Upper lobe of right lung (tissue), 1 donor: ENCODE data around the gene IQCH. TPM values are rescaled to one million over a fixed set of nuclear protein-coding genes. Genes with fewer than 3 reads are reported as not detected.

Source experiments
- ATAC-seq: fragments of 200-7000 bp; cut with Tn5 transposase; one replicate; pipeline ENCODE4 v1.9.1; 2020; ENCODE audit warnings: mild to moderate bottlenecking, moderate library complexity
- DNase-seq: peaks from one replicate; pipeline ENCODE4 v3.0.0-alpha.2; 2020
- H3K27ac ChIP-seq: fragments of 200-600 bp; one replicate; pipeline ENCODE4 v1.8.0; 2022
- H3K27me3 ChIP-seq: fragments of 200-600 bp; one replicate; pipeline ENCODE4 v1.8.0; 2022; ENCODE audit warnings: mild to moderate bottlenecking
- H3K36me3 ChIP-seq: fragments of 200-600 bp; one replicate; pipeline ENCODE4 v1.8.0; 2022
- H3K4me1 ChIP-seq: fragments of 200-600 bp; one replicate; pipeline ENCODE4 v1.8.0; 2022
- H3K4me3 ChIP-seq: fragments of 200-600 bp; one replicate; pipeline ENCODE4 v1.8.0; 2022; ENCODE audit warnings: mild to moderate bottlenecking
- H3K9me3 ChIP-seq: fragments of 200-600 bp; one replicate; pipeline ENCODE4 v1.8.0; 2022
- intact Hi-C: fragments of 100-400 bp; cut with DNase I; formaldehyde crosslinking; loops from one replicate; pipeline ENCODE4 v1.11.0; 2022
- total RNA-seq: library from RNA; stranded (reverse); fragmentation: NEBNext Ultra II Directional; extraction: Animal tissue kit (Norgen Biotek cat#: 25700); gene quantifications from one replicate; pipeline ENCODE4 v1.2.1, GENCODE V29; 2021
- TF ChIP-seq, protein P1 (sequence below): fragments of 200-600 bp; IDR thresholded peaks from one replicate; pipeline ENCODE4 v1.8.0; 2022; ENCODE audit warnings: antibody characterized with exemption
- donor health status: DM: no; HTN: yes; CAD: no; lungs with severe emphysema.

The IQCH gene
- total RNA-seq, 1 donor from 2014 or later, result 0.93 TPM

DNA sequence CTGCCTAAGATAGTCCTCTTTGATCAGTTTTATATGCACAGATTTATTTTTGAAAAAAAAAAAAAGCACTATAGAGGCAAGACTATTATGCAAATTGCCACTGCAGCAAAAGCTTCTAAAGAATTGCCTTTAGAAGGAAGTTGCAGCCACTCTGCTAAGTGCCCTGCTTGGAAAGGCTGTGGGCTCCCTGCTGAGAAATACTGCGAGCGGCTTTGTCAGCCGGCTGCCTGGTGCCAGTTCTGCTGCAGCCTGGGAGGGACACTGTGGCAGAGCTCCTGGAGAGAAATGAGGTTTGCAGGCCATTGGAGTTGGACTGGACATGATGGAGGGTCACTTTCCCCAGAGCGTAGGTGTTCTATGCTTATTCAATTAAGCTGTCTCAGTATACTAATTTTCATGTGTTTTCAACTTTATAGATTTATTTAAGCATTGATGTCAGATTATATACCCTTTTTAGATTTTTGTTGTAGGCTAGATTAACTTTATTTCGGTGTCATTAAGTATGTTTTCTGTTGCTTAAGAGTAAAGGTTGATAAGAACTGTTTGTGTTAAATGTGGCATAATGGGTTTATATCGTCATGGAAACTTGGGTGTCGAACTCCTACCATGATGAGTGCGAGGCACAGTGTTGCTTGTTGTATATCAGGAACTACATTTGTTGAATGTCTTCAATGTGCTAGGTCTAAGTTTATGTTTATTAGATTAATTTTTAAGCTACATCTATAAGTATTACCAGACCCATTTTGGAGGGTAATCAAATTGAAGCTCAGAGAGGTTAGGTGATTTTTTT lies 294.5 kb downstream of the IQCH start:
- Histone ChIP-seq H3K9me3 (no peaks in the 10 kb centered on the region), H3K27me3 (no peaks in the 10 kb centered on the region), H3K4me3 (no peak overlapping the region), H3K27ac (no peak overlapping the region), H3K36me3 (peaks cover 15% of the 10 kb centered on the region), H3K4me1 (peaks cover 5% of the 10 kb centered on the region)
- peak; percentile 65 for ATAC-seq
- DNase-seq, result no peak
- intact Hi-C loops, result no loop called here
- TF ChIP-seq, protein P1, sequence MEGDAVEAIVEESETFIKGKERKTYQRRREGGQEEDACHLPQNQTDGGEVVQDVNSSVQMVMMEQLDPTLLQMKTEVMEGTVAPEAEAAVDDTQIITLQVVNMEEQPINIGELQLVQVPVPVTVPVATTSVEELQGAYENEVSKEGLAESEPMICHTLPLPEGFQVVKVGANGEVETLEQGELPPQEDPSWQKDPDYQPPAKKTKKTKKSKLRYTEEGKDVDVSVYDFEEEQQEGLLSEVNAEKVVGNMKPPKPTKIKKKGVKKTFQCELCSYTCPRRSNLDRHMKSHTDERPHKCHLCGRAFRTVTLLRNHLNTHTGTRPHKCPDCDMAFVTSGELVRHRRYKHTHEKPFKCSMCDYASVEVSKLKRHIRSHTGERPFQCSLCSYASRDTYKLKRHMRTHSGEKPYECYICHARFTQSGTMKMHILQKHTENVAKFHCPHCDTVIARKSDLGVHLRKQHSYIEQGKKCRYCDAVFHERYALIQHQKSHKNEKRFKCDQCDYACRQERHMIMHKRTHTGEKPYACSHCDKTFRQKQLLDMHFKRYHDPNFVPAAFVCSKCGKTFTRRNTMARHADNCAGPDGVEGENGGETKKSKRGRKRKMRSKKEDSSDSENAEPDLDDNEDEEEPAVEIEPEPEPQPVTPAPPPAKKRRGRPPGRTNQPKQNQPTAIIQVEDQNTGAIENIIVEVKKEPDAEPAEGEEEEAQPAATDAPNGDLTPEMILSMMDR, result no peak

DNA sequence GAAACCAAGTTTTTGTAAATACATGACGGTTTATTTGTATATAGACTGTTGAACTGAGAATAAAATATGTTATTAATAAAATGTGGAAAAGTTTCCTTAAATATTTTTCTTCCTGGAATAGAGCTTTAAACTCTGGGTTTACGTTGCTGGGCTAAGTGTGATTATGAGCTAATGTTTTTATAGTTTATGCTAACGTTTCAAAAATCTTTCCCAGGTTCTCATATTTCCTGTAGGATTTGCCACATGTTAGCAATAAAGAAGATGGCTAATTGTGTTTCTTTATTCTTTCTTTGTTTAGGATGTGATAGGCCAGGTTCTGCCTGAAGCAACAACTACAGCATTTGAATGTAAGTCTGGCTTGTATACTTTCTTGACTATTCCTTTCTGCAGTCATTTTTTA lies 295.1 kb downstream of the IQCH start:
- DNase-seq (no peak), ATAC-seq (no peak)
- Histone ChIP-seq H3K27me3 (no peaks in the 10 kb centered on the region), H3K4me1 (peaks cover 4% of the 10 kb centered on the region), H3K36me3 (peaks cover 15% of the 10 kb centered on the region), H3K4me3 (no peak overlapping the region), H3K9me3 (no peaks in the 10 kb centered on the region), H3K27ac (no peak overlapping the region)
- intact Hi-C loops, result no loop called here
- TF ChIP-seq, protein P1, result no peak

DNA sequence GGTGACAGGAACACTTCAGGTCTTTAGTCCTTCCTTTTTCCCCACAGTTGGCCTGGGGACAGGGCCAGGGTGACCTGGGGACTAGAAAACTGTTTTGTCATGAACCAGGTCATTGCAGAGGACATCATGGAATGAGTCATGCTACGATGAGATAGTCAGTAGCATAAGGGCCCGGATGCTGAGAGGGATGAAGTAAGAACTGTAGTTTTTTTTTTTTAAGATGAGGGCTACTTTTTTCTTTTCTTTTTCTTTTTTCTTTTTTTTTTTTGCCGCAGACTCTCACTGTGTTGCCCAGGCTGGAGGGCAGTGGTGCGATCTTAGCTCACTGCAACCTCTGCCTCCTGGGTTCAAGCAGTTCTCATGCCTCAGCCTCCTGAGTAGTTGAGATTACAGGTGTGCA lies 295.9 kb downstream of the IQCH start:
- intact Hi-C loops, result no loop called here
- Histone ChIP-seq H3K27ac (no peak overlapping the region), H3K27me3 (no peaks in the 10 kb centered on the region), H3K4me3 (no peak overlapping the region), H3K36me3 (peaks cover 15% of the 10 kb centered on the region), H3K4me1 (peaks cover 4% of the 10 kb centered on the region), H3K9me3 (no peaks in the 10 kb centered on the region)
- TF ChIP-seq, protein P1, result no peak
- DNase-seq (no peak), ATAC-seq (no peak)

DNA sequence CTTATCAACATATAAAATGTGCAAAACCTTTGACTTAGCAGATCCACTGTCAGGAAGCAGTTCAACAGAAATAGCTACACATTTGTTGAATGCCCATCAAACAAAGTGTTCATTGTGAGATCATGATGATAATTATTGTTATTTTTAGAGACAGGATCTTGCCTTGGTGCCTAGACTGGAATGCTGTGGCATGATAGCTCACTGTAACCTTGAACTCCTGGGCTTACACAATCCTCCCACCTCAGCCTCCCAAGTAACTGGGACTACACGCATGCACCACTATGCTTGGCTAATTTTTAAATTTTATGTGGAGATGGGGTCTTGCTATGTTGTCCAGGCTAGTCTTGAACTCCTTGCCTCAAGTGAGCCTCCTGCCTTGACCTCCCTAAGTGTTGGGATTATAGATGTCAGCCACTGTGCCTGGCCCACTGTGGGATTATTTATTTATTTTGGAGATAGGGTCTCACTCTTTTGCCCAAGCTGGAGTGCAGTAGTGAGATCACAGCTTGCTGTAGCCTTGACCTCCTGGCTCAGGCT lies 296.7 kb downstream of the IQCH start:
- Histone ChIP-seq H3K9me3 (no peaks in the 10 kb centered on the region), H3K27ac (no peak overlapping the region), H3K36me3 (peaks cover 12% of the 10 kb centered on the region), H3K27me3 (no peaks in the 10 kb centered on the region), H3K4me3 (no peak overlapping the region), H3K4me1 (peaks cover 4% of the 10 kb centered on the region)
- TF ChIP-seq, protein P1, result no peak
- intact Hi-C loops, result no loop called here
- DNase-seq (no peak), ATAC-seq (no peak)

Other genes starting within 250 kb of the IQCH start
- 31.6 TPM for gene SMAD3, start 189.2 kb upstream of the IQCH start, total RNA-seq
- 26.6 TPM for gene AAGAB, start 125 bp upstream of the IQCH start, total RNA-seq